HS-5 (cell line): ENCODE measurements around the gene SEMA3C.

Experiments
- DNase-seq: peaks from one replicate; pipeline ENCODE4 v3.0.0-alpha.2; 2012; ENCODE audit warnings: low read depth

The SEMA3C gene

GRCh38 chr7:80918909-80919721 is at the start of gene SEMA3C:
Gene SEMA3C (minus strand): TSS chr7:80919051. CDS start chr7:80916781, 2,270 bp downstream.
- no peak for DNase-seq

GRCh38 chr7:80968606-80969005 is 49.8 kb upstream of the SEMA3C start:
- DNase-seq, result no peak

- no peak for DNase-seq
Observed at GRCh38 chr7:80967917-80968297, 49.1 kb upstream of the SEMA3C start.

GRCh38 chr7:80967071-80967916 is 48.4 kb upstream of the SEMA3C start:
- no peak for DNase-seq

- no peak for DNase-seq
Observed at GRCh38 chr7:80960244-80960795, 41.5 kb upstream of the SEMA3C start.

GRCh38 chr7:80957226-80957777 is 38.5 kb upstream of the SEMA3C start:
- no peak for DNase-seq

- DNase-seq, result no peak
Observed at GRCh38 chr7:80954191-80954590, 35.3 kb upstream of the SEMA3C start.

- no peak for DNase-seq
Observed at GRCh38 chr7:80950550-80950967, 31.7 kb upstream of the SEMA3C start.

GRCh38 chr7:80949449-80949848 is 30.6 kb upstream of the SEMA3C start:
- no peak for DNase-seq

GRCh38 chr7:80946858-80947257 is 28.0 kb upstream of the SEMA3C start:
- no peak for DNase-seq

- DNase-seq, result no peak
Observed at GRCh38 chr7:80945976-80946375, 27.1 kb upstream of the SEMA3C start.

- no peak for DNase-seq
Observed at GRCh38 chr7:80943342-80943741, 24.5 kb upstream of the SEMA3C start.

GRCh38 chr7:80942261-80943041 is 23.6 kb upstream of the SEMA3C start:
- DNase-seq, result peak; percentile 86

- DNase-seq, result no peak
Observed at GRCh38 chr7:80941208-80941758, 22.4 kb upstream of the SEMA3C start.

GRCh38 chr7:80940539-80941207 is 21.8 kb upstream of the SEMA3C start:
- DNase-seq, result no peak

GRCh38 chr7:80937336-80937735 is 18.5 kb upstream of the SEMA3C start:
- DNase-seq, result no peak

- DNase-seq, result no peak
Observed at GRCh38 chr7:80935991-80936780, 17.3 kb upstream of the SEMA3C start.

- no peak for DNase-seq
Observed at GRCh38 chr7:80934321-80934720, 15.5 kb upstream of the SEMA3C start.

- no peak for DNase-seq
Observed at GRCh38 chr7:80932536-80932935, 13.7 kb upstream of the SEMA3C start.

GRCh38 chr7:80929619-80930018 is 10.8 kb upstream of the SEMA3C start:
- DNase-seq, result no peak
